GM21360 (cell line): ENCODE data around the gene INTS6.

Experiments used
- ATAC-seq: cut with Tn5 transposase; IDR thresholded peaks from one replicate; pipeline ENCODE4 v1.9.1; 2021; ENCODE audit warnings: mild to moderate bottlenecking, moderate library complexity; ENCODE audit not compliant: unreplicated experiment

The INTS6 gene

GRCh38 chr13:51324714-51325420, 128.0 kb downstream of the INTS6 start:
- ATAC-seq: no peak

- no peak for ATAC-seq
These were observed 128.9 kb downstream of the INTS6 start for GRCh38 chr13:51323824-51324511.

DNA sequence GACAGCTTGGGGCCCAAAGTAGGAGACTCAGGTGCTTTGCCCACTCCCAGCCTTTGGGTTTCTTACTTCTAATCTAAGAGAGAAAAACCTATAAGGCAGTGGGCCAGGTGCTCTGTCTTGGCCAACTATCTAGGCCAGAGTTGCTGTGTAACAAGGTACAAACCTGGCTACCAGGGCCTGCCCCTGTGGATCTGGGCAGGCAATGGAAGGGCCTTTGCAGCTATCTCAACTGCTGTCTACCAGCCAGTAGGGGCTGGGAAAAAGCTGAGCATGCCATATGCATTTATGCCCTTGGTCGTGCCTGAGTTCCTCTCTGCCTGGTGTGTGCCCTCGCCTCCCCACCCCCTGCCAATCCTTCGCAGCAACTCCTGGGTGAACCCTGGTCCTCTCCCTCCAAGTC, 130.0 kb downstream of the INTS6 start:
- ATAC-seq: no peak

- no peak for ATAC-seq
These were observed 131.0 kb downstream of the INTS6 start for GRCh38 chr13:51321836-51322235.

GRCh38 chr13:51318876-51319275, 134.0 kb downstream of the INTS6 start:
- no peak for ATAC-seq

DNA sequence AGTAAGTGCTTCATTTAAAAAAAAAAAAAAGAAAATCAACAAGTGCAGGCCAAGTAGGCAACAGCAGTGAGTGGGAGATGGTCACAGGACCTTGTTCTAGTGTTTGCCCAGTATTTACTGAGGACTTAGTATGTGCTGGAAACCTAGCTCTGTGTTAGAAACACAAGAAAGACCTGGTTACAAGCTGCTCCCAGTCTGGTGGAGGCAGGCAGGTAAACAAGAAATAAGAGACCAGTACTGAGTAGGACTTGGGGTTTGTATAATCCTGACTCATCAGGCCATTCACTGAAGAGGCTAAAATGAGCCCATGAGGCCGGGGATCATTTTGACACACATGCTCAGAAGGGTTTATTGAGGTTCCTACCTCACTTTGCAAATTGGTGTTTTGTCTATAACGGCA, 134.8 kb downstream of the INTS6 start:
- ATAC-seq: no peak

GRCh38 chr13:51317262-51317661, 135.6 kb downstream of the INTS6 start:
- ATAC-seq: no peak

GRCh38 chr13:51313619-51314018, 139.2 kb downstream of the INTS6 start:
- ATAC-seq: no peak

DNA sequence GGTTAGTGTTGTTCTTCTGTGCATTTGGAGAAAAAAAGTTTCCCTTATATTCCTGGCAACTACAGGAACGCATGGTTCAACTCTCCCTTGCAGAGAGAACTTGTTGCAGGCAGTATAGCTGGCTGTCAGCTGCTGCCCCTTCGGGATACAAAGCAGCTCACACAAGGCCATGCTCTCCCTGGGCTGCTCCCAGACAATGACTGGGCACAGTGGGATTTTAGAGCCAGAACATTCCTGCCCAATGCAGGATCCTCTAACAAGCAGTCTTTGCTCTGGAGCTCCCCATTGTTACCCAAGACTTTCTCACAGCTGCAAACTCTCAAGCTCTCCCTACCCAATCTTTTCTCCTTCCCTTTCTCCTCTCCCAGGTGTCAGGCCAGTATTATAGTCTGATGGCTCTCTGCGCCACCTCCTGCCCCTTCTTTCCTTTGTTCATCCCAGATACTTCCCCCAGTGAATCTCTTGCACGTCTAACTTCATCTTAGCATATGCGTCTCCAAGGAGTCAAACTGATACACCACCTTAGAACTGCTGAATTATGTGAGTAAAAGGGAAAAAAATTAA, 140.8 kb downstream of the INTS6 start:
- no peak for ATAC-seq
